Stimulated activated naive CD4-positive, alpha-beta T cell treated with Interleukin-2 at 50 U/mL for 16 hours (primary cell): ENCODE data around the gene HBG1.

Experiments
- DNase-seq: peaks from one replicate; lab custom pipeline; 2025; lab: John Stamatoyannopoulos, UW

Gene HBG1

DNA sequence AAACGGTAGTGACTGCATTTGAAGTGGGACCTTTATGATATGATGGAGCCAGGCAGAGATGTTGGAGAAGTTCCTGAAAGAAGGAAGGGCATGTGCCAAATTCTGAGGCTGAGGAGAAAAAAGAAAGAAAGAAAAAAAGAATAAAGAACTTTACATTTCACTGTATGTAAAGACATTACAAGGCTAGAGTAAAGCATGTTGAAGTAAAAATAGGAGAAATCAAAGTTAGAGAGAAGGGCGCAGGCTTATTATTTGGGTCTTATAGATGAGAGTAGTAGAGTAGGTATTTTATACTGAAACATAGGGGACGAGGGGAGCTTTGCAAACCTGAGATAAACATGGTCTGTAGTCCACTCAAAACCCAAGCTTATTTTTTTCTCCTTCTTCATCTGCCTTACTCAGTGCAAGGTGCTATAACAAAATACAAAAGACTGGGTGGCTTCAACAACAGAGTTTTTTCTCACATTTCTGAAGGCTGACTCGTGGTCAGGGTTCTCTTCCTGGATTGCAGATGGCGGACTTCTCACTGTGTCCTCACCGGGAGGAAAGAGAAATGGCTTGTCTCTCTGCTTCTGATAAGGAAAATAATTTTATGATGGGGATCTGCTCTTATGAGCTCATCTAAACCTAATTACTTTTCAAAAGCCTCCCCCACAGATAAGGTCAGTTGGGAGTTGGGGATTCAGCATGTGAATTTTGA, 2.7 kb downstream of the HBG1 start:
- DNase-seq, result no peak

DNA sequence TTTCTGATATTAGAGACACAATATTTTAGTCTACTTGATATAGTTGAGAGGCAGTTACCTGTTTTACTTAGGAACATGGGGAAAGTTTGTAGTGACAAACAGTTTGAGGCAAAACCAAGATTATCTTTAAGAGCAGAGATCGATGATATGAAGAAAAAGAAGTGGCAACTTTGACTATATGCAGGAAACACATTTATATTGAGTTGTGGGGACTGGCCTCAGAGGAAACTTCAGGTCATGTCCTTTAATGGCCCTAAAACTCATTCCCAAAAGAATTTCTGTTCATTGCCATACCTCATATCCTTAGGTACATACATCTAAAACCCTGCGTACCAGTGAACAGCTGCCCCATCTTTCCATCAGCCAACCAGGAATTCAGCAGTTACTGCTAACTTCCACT, 4.5 kb downstream of the HBG1 start:
- DNase-seq, result no peak

DNA sequence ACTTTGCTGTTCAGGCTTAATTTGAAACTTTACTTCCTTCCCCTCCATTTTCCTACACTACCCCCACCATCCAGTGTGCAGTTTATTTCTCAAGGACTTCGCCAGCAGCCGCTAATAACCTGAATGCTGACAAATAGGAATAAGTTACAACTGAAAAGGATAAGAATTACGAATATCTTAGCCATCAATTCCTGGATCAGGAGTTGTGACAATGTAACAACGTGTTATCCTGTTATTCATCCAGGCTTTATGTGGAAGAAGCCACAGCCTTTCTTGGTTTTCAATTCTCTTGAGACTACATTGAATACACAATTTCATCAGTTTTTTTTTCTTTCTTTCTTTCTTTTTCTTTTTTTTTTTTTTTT, 5.9 kb downstream of the HBG1 start:
- no peak for DNase-seq

DNA sequence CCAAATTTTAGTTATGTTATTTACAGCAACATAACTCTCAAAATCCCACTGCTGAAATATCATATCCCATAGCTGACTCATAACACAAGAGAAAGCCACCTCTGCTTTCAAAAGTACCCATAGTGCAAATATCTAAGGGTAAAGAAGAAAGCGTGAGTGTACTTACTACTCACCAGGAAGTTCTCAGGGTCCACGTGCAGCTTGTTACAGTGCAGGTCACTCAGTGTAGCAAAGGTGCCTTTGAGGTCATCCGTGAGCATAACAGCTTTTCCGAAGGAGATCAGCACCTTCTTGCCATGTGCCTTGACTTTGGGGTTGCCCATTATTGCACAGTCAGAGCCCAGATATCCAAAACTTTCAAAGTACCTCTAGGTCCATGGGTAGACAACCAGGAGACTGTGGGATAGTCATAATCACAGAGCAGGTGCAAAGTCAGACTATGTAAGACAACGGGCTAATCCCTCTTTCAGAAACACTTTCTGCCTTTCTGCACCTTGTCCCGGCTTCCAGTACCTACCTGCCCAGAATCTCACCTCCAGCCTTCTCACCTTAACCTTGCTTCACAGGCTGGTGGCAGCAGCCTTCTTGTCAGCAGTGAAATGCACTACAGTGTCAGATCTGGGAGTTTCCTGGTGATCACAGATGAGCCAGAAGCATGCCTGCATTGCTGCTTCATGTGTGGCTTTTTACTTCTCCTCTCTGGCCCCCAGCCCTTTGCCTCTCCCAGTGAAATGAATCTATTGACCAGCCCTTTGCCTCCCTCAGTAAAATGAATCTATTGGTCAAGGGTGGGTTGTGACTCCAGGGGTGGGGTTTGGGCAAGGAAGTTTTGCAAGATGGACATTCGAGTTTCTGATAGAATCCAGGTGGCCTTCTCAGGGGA, 6.5 kb downstream of the HBG1 start:
- DNase-seq, result no peak

DNA sequence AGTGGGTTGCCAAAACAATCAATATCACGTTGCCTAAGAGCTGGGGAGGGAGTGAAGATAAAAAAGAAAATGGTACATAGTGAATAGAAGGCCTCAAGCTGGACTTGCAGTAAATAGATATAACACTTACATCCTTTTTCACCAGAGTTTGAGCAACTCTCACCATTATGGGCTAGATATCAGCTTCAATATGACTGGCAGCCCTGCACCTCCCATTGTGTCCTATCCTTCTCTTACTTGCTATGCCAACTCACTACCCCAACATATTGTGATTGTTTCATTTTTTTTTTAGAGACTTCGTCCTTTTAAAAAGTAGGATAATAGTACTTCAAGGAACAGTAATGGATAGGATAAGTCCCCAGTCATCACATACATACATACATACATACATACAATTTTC, 7.4 kb downstream of the HBG1 start:
- DNase-seq, result no peak

DNA sequence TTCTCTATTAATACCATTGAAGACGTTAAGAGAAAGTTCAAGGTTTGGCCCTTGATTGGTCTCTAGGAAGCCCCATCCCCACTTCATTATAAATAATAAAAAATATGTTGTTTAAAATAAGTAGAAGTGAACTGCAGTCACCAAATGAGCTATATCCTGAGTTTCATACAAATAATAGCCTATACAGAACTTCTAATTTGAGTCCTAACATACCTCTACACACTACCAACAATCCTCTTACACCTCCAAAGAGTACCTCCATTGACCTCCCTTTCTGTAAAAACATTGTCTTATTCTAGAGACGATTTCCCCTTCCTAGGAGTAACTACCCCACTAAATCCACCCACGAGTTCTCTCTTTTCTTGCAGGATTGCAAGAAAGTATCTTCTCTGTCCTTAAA, 8.2 kb downstream of the HBG1 start:
- DNase-seq, result no peak

DNA sequence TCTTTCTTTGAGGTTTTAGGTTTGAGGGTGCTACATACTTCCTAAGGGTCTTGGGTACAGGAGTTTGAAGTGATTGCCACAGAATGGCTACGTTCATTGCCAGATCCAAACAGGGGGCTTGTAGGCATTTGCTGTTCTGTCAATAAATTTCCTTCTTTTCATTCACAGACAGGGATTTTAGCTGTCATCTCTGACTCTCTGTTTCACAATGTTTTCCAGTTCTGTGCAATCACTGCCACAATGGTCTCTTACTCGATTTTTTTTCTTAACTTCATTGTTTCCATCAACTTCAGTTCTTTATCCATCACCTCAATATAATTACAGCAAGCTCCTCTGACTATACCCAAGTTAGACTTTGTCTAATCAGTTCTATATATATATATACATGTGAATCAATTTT, 9.2 kb downstream of the HBG1 start:
- no peak for DNase-seq

DNA sequence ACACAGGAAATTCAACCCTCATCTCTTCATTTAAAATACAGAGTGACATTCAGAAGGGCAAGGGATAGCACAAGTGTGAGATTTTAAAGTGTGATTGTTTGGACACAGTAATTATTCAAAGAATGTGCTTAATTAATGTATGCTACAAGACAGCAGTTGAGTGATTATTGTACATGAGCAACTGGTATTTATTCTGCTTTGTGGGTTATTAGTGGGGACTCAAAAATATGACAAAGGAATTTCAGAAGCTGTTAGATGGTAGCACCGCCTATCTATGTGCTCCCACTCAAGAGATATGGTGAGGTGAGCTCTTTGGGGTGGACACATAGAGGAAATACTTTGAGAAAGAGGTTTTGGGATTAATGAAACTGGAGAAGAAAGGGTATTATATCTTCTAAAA, 9.6 kb downstream of the HBG1 start:
- DNase-seq, result no peak

DNA sequence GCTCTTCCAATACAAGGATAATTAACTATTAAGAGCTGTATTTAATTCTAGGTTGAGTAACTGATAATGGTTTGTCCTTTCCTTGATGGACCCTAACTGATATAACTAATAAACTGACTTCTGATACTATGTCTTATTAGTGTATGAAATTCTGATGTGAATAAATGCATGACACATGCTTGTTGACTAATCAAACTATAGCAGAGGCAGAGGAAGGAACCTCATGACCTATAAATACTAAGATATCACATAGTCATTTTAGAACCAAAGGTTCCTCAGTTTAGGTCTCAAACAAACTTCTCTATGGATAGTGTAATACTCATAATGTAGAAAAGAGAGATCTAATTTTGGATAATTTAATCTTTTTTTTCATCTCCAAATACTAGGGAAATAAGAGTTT, 10.6 kb downstream of the HBG1 start:
- no peak for DNase-seq

DNA sequence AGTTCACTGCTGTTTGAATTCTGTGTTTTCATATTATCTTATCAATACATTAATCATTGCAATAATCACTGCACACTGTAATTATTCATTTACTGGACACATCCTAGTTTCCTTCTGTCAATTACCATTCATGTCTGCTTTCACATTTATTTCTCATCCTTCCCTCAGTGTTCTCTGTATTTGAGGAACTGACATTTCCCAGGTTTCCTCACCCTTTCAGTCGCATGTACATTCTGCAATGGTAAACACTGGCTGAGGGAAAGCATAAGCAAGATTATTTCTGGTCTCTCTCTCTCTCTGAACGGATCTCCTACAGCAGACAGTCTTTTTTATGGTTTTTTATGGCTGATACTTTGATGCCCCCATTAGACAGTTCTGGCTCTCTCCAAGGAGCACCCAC, 11.2 kb downstream of the HBG1 start:
- no peak for DNase-seq

DNA sequence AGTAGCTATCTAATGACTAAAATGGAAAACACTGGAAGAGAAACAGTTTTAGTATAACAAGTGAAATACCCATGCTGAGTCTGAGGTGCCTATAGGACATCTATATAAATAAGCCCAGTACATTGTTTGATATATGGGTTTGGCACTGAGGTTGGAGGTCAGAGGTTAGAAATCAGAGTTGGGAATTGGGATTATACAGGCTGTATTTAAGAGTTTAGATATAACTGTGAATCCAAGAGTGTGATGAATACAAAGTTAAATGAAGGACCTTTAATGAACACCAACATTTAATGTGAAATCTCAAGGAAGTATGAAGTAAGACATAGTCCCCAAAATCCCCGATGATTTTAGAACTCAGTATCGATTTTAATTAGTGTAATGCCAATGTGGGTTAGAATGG, 12.2 kb downstream of the HBG1 start:
- DNase-seq, result no peak

DNA sequence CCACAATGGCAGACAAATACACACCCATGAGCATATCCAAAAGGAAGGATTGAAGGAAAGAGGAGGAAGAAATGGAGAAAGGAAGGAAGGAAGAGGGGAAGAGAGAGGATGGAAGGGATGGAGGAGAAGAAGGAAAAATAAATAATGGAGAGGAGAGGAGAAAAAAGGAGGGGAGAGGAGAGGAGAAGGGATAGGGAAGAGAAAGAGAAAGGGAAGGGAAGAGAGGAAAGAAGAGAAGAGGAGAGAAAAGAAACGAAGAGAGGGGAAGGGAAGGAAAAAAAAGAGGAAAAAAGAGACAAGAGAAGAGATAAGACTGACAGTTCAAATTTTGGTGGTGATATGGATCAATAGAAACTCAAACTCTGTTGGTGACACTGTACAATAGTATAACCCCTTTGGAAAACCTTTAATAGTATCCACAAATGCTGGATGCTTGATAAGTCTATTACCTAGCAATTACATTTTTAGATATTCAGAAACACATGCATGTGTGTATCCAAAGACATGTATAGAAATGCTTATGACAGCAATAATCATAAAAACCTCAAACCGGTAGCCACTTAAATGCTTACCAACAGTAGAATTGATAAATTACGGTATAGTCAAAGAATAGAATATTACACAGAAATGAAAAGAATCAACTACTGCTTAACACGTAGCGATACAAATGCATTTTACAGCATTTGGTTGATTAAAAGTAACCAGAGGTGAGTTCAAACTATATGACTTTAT, 14.1 kb downstream of the HBG1 start:
- DNase-seq, result no peak

DNA sequence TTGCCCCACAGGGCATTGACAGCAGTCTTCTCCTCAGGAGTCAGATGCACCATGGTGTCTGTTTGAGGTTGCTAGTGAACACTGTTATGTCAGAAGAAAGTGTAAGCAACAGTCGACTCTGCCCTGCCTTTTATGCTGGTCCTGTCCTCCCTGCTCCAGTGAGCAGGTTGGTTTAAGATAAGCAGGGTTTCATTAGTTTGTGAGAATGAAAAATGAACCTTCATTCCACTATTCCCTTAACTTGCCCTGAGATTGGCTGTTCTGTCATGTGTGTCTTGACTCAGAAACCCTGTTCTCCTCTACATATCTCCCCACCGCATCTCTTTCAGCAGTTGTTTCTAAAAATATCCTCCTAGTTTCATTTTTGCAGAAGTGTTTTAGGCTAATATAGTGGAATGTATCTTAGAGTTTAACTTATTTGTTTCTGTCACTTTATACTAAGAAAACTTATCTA, 15.2 kb downstream of the HBG1 start, which contains the start of gene HBD:
HBD (minus strand) TSS at position 103 of the 454 bp plus-strand sequence; CDS start at position 53, 50 bp downstream.
- no peak for DNase-seq

DNA sequence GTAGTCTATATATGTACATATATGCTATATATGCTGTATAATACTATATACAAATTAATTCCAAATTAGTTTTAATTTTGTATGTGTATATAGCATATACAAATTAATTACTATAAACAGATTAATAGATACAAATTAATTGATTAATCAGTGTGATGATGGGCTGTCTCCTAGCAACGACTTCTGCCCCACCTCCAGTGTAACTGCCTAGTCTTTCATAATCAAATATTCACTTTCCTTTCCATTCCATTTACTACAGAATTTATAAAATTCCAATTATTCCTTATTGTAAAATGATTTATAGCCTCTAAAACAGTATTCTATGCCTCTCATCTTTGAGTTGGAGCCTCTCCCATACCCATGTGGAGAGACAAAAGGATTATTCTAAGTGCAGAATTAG, 16.4 kb downstream of the HBG1 start:
- no peak for DNase-seq

DNA sequence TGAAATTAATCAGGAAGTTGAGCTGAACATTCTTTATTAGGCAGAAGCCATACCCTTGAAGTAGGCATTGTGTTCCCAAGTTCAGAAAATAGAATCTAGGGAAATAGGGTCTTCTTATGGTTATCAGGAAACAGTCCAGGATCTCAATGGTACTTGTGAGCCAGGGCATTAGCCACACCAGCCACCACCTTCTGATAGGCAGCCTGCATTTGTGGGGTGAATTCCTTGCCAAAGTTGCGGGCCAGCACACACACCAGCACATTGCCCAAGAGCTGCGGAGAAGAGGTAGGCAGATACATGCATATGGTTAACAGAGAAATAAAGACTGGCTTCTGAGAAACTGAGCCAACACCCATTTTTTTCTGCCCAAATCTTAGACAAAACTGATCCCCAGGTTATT, 16.8 kb downstream of the HBG1 start:
- no peak for DNase-seq

DNA sequence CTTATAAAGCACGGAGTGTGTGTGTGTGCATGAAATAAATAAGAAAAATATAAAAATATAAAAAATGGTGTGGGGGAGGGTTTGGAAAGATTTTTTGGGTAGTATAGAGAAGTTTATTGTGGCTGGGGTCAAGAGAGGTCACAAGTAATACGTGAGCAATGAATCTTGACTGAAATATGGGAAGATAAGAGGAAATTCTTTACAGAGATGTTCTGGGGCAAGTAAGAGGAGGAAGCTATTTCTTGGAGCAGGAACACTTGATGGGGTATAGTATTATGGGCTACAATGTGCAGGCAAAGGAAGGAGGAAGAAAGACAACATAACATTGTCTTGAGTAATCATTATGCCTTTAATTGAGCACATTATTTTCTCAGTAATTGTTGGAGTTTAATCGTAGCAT, 17.5 kb downstream of the HBG1 start:
- DNase-seq, result no peak

DNA sequence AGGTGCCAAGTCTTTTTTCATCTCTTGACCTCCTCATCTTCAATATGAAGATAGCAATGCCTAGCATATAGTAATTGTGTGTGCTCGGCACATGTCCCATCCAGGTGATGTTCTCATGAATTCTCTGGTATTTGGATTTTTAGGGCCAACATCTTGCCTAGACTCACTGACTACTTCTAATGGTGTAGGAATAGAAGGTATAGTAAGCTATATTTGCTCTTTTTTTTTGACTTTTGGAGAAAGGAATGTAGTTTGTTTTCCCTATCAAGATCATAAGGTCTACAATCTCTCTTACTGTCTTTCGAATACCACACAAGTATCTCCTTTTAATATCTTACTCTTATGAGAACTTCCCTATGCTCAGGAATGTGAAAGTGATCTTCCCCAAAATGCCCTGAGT, 18.5 kb downstream of the HBG1 start:
- no peak for DNase-seq

DNA sequence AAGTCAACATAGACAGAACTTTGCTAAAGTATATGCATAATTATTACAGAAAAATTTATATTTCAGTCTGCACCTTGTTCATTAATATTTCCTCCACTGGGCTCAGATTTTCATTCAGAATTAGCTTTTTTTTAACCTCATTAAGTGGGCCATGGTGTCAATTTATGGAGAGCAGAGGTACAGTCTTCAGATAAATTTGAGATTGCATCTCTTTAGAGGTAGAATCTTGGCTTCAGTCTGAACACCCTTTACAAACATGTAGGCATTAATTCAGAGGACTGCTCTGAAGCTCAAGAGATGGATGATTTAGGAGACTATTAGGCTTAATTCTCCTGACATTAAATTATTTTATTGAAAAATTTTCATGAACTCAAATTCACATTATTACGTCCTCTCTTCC, 19.4 kb downstream of the HBG1 start:
- no peak for DNase-seq

DNA sequence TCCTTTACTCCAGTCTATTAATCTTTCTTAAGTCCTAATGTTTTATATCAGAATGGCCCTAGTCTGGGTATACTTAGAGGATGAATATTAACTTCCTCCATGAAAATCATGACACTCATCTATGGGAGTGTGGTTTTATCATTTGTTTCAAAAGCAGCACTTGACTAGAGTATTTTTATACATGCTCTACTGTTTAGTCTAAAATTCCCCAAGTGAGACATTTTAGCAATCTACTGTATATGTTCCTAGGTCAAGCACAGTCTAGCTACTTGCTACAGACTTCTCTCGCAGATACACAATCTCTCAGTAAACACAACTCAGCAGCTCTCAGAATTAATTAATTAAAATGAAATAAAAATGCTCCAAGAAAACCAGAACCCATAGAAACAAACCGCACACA, 19.9 kb downstream of the HBG1 start:
- no peak for DNase-seq

DNA sequence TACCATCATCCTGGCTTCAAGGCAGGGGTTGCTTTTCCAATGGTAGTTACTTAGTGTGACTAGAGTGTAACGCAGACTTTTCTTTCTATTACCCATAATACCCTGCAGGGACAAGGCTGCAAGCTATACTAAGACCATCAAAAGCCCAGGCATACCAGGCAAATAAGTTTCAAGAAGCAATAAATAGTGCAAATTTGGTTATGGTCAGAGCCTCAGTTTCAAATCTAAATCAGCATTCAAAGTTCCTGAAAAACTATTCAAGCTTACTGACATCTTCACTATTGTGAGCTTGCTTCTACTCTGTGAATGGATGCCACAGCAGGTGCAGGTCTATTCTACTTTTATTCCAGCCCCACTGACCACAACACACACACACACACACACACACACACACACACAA, 20.3 kb downstream of the HBG1 start:
- no peak for DNase-seq

DNA sequence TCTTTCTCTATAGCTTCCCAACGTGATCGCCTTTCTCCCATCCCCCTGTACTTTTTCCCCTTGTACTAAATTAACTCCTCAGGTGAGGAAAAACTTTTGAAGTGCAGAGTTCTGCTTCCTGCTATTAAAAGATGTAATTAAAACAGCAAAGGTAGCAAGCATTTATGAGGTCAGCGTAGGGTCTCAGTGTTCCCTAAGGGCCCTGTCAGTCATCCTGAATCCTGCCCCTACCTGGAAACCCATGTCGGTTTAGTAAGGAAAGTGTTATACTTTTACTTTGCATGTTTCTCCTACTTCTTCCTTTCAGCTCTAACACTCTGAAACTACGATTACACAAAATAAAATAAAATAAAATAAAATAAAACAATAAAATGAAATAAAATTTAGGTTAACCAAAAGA, 21.5 kb downstream of the HBG1 start:
- no peak for DNase-seq

DNA sequence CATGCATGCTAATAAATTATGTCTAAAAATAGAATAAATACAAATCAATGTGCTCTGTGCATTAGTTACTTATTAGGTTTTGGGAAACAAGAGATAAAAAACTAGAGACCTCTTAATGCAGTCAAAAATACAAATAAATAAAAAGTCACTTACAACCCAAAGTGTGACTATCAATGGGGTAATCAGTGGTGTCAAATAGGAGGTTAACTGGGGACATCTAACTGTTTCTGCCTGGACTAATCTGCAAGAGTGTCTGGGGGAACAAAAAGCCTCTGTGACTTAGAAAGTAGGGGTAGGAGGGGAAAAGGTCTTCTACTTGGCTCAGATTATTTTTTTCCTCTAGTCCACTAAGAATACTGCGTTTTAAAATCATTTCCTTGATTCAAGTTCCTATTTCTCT, 22.0 kb downstream of the HBG1 start:
- no peak for DNase-seq

DNA sequence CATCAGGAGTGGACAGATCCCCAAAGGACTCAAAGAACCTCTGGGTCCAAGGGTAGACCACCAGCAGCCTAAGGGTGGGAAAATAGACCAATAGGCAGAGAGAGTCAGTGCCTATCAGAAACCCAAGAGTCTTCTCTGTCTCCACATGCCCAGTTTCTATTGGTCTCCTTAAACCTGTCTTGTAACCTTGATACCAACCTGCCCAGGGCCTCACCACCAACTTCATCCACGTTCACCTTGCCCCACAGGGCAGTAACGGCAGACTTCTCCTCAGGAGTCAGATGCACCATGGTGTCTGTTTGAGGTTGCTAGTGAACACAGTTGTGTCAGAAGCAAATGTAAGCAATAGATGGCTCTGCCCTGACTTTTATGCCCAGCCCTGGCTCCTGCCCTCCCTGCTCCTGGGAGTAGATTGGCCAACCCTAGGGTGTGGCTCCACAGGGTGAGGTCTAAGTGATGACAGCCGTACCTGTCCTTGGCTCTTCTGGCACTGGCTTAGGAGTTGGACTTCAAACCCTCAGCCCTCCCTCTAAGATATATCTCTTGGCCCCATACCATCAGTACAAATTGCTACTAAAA, 22.8 kb downstream of the HBG1 start, which contains the start of gene HBB:
HBB (minus strand) TSS at position 340 of the 579 bp plus-strand sequence; CDS start at position 290, 50 bp downstream.
- no peak for DNase-seq
